EL (cell line): ENCODE data around the gene PDGFB.

Experiments used
- DNase-seq: peaks from one replicate; pipeline ENCODE4 v3.0.0-alpha.2; 2016

The PDGFB gene

DNA sequence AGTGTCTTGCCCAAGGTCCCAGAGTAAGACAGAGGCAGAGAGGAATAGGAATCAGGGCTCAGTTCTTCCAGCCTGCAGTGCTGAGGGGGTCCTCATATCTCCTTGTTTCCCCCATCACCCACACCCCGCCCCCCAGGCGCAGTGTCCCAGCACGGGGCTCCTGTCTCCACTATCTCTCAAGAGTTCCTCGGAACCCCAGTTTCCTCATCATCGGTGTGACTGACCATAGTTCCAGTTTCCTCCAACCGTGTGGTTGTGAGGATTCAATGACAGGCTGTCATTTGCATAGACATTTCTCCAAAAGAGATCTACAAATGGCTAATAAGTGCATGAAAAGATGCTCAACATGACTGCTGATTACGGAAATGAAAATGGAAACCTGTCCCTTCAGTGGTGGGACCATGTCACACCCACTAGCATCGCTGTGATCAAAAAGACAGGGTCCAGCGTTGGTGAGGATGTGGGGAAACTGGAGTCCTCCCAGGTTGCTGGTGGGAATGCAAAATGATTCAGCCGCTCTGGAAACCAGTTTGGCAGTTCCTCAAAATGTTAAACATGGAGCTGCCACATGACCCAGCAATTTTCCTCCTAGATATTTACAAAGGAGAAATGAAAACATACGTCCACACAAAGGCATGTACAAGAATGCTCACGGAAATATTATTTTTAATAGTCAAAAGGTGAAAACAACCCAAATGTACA, 31.8 kb upstream of the PDGFB start:
- DNase-seq, result no peak

DNA sequence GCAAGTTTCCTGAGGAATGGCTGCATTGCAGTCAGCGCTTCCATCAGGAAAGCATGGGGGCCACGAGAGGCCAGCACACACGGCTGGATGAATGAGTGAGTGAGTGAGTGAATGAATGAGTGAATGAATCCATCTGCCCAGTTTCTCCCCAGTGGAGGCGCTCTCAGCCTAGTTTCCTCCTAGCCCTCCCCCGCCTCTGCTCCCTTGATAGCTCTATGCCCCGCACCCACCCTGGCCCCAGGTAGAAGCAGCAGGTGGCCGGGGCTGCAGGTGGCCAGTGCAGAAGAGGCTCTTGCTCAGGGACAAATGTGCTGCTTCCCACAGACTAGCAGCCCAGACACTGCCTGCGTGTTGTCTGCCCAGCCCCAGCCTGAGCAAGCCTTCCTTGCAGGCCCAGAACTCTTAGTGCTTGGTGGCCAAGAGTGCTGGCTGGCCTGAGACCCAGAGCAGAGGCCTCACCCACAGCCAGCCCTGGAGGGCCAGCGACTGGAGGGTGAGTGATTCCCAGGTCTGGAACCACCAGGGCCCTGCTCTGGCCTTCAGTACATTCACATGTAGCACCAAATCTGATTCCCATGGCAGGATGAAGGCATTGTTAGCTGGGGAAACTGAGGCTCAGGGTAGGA, 31.1 kb upstream of the PDGFB start:
- DNase-seq, result no peak

DNA sequence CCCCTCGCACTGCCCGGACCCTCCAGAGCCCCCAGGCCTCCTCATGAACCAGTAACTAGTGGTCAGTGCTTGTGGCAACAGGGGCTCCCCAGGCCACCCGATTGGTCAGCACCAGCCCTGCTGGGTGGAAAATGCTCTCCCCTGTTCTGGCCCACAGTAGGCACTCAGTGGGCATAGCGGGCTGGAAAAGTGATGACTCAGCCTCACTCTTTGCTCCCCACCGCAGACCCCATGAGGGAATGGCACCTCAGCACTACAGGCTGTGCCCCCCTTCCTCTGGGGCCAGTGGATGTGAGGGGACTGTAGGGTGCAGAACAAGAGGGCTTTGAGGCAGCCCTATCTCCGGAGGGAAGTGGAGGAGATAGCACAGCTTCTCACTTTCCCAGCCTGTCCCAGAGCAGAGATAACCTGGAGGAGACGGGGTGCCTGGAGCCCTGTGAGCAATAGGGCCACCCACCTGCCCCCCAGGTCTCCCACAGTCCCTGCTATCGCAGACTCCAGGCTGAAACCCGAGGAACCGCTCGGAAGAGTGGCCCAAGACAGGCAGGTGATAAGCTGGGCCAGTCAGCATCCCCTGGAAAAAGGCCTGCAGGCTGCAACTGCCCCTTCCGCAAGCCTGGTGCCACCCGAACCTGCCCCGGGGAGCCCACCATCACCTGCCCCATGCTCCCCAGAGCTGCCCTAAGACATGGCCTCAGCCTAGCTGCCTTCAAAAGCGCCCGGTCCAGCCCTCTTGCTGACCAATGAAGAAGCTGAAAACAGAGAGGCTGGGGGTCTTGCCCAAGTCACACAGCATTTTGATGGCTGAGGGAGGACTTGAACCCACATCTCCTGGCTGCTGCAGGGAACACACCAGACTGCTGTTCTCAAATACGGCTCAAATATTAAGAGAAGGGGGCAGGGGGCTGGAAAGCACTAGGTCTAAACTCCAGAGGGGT, 29.4 kb upstream of the PDGFB start:
- DNase-seq, result no peak

DNA sequence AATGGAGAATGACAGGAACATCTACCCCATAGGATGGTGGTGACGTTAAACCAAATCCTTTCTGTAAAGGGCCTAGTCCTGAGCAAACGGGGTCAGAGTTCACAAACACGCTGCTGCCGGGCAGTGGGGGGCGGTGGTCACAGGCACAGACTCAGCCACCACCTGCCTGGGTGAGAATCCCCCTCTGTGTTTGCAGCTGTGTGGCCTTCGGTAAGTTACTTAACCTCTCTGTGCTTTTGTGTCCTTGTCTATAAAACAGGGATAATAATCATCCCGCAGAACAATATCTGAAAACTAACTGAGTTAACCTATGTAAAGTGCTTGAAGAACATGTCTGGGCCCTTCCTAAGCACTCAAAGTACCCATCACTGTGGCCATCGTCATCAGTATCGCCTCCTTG, 26.0 kb upstream of the PDGFB start:
- no peak for DNase-seq

DNA sequence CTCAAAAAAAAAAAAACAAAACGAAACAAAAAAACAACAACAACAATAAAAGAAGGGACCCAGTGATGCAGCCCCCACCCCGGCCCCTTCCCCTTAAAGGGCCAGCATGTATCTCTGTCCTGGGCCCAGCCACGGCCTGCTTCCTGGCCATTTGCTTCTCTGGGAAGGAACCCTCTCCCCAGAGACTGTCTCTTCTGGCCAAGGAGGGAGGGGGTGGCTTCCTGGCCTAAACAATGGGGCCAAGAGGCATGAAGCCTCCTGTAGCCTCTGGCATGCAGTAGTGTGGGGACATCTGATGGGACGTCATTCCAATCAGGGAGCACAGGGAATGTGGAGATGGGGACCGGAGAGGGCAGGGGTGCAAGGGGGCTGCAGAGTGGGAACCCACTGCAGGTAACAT, 25.5 kb upstream of the PDGFB start:
- no peak for DNase-seq

DNA sequence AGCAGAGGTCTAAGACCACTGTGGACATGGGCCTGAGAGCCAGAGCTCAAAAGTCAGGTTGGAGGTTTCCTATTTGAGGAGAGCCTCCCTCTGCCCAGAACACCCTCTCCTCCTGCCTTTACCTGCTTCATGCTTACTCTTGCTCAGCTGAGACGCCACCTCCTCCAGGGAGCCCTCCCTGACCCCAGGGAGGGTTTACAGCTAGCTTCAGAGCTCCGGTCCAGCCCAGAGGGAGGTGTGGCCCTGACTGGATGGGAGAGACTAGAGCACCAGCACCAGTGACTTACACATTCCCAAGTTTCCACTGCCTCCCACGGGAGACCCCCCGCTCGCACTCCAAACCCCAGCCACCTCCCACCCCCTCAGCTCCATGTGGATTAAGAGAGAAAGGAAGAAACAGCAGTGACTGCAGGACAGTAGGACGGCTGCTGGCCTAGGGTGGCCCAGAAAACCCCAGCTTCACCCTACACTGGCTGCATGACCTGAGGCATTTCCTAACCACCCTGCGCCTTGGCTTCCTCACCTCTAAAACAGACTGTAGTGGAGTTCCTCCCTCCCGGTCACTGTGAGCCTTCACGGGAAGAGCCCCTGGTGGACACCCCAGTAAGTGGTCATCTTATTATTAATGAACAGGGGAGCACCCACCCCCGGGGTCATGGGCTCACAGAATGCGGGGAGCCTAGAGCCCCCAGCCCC, 24.5 kb upstream of the PDGFB start:
- no peak for DNase-seq

DNA sequence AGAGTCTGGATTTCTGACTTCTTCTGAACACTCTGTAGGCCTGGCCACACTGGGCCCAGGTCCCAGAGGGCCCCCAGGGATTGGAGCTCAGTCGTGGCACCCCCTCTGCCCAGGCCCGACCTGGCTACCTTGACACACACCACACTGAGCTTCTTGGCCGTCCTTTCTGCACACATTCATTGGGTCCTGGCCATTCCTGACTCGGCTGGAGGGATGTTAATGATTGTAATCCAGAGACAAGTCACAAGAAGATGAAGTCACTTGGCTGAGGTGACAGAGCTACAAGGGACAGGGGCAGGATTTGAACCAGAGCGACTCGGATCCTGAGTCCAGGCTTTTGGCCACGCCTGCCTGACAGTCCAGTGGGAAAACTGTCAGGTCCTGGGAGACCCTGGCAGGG, 23.9 kb upstream of the PDGFB start:
- no peak for DNase-seq

DNA sequence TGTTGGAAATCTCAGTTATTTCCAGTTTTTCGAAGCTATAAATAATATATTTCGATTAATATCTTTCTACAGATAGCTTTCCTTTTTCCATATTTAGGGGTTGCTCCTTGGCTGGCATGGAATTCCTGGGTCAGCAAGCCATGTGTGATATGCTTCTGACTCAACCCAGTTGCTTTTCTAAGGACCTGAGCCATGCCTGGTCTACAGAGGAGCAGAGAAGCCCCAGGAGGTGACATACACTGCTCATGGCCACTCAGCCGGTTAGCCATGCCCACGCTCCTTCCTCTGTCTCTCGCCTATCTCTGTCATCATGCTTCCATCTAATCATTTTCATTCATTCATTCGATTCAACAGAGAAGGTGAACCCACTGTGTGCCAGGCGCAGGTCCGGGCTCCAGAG, 23.2 kb upstream of the PDGFB start:
- DNase-seq, result no peak

DNA sequence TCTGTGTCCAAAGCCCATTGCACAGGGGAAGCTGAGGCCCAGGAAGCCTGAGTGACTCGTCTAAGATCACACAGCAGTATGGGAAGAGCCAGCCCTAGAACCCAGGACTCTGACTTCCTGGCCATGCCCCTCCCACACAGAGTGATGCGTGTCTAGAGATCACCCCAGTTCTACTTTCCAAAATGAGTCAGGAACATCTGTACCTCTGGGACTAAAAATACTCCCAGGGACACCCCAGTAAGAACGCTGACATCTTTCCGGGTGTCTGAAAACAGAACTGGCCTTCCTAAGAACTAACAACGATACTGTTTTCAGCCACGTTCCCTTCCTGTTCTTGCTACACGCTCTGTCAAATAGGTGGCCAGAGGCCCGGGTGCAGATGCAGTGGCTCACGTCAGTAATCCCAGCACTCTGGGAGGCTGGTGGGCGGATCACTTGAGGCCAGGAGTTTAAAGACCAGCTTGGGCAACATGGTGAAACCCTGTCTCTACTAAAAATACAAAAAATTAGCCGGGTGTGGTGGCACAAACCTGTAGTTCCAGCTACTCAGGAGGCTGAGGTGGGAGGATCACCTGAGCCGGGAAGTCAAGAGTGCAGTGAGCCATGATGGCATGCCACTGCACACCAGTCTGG, 21.7 kb upstream of the PDGFB start:
- no peak for DNase-seq

DNA sequence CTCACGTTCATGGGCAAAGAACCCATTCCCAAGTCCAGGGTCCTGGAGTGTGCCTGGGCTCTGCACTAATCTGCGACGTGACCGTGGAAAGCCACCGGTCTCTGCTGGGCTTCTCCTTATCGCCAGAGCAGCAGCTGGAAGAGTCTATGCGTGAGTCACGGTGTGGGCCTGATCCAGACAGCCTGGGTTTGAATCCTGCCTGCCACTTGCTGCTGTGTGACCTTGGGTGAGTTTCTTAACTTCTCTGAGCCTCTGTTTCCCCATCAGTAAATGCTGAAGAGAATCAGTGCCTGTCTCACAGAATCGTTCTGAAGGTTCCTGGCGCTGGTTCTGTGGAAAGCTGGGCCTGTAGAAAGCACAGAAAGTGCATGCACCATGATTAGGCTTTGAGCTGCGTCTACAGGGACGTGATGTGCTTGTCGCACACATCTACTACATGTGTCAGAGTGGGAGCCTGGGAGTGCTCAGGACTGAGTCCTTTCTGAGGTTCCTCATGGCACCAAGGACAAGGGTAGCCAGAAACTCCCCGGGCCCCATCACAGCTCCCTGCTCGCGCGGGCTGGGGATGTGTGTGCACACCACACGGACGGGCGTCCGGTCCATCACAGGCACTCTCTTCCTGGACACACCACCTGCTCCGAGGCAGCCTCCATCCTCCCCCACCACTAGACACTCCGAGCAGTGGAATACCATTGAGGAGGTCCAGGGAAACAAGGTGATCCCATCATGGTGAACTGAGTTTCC, 20.5 kb upstream of the PDGFB start:
- no peak for DNase-seq

DNA sequence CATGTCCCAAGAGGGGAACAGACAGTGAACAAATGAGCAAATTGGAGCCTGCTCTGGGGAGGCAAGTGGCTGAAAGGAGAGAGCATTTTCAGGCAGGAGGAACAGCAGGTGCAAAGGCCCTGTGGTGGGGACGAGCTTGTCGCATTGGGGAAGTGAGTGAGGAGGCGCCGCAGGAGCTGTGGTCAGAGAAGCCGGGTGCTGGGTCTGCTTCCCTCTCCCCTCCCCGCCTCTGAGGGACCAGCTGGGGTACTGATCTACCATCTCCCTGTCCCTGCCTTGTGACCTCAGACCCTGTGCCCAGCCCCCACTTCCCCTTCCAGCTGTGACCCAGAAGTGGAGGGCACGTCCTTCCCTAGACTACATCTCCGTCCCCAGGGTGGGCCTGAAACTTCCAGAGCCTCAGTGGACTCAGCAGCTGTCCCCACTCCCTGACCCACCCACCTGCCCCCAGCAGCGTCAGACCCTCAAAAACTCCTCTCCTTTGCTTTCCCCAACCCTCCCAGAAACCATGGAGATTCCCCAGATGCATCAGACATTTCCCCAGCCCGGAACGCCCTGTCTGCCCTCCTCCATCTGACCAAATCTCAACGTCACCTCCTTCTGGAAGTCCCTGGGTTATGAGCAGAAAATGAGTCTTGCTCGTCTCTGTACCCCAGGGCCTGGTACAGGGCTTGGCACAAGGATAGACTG, 19.7 kb upstream of the PDGFB start:
- DNase-seq, result no peak

DNA sequence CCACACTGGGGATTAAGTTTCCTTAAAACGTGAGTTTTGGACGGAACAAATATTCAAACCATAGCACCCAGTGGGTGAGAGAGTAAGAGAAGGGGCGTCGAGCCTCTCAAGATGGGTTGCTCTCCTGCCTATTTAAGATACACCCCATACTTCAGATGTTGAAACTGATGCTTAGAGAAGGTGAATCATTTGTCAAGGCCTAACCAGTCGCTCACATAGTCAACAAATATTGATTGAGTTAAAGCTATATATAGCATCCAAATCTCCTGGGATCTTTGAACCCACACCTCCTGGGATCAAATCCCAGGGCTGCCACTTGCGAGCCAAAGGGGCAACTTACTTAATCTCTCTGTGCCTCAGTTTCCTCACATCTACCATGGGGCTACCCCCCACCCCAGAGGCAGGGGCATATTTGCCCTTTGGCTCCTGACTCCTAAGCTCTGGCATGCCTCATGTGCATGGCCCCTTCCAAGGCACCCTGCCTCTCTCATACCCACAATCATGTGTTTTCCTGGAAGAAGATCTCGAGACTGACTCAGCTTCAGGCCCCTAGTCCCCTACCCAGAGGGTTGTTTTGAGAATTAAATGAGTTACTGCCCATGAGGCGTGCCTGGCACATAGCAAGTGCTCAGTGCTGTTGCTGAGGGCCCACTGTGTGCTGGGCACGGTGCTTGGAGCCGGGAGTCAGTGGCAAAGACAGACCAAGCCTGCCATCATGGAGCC, 19.0 kb upstream of the PDGFB start:
- no peak for DNase-seq

DNA sequence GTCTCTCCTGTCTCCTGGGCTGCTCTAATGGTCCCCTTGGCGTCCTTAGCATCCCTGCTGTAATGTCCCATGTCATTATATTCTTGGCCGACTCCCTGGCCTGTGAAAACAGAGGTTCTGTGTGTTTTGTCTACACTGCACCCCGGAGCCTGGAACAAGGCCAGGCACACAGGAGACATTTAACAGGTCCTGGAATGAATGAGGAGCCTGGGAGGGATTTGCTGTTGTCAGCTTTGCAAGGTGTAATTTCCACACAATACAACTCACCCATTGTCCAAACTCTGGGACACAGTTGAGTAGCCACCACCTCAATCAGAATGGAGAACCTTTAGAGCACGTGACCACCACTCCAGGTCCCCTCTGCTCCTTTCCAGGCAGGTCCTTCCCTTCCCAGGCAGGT, 14.9 kb upstream of the PDGFB start:
- DNase-seq, result no peak

DNA sequence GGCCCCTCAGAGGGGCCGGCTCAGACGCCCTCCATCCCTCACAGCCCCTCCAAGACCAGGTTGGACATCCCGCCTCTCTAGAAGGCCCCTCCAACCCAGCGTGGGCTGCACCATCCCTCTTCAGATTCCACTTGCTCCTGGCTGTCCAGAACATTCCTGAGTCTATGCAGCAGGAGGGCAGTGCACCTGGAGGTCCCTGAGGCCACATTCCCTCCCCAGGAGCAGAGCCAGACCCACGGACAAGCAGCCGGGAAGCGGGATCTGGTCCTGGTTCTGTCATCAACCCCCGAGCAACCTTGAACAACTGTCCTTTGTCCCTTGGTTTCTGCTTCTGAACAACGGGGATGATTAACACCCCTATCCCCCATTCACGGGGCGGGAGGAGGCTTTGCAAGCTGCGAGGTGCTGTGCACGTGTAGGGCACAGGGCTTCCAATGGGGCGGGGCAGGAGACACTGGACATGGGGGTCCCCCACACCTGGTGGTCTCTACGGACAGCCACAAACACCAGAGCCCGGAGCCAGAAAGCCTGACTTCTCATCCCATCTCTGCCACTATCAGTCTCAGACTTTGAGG, 13.2 kb upstream of the PDGFB start:
- DNase-seq, result no peak

DNA sequence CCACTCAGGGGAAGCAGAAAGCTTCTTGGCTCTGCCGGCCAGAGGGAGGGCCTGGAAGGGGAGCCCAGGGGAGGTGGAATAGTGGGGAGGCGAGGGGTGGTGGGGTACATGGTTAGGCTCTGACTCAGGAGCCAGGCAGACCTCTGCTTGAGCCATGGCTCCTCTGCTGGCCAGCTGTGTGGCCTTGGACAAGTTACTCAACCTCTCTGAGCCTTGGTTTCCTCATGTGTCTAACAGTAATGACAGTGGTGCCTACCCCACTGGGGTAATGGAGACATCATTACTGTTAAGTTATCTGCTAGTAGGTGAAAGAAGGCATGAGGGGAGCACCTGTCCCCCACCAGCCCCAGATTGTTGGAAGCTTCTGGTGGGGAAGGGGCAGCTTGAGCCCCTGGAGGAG, 12.2 kb upstream of the PDGFB start:
- no peak for DNase-seq

DNA sequence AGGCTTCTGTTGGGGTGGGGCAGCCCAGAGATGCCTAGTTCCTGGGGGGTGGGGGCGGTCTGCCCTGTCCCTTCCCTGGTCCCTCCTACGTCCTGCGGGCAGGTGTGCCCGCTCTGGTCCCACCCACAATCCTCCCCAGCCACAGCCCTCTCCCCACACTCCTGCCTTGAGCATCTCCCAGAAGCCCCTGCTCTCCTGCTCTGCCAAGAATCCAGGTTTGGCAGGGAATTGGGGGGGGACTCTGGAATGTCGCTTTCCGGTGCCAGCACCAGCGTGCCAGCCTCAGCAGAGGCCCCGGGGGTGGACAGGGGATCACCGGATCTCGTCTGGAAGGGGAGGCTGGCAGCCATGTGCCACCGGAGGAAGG, 11.4 kb upstream of the PDGFB start:
- DNase-seq, result no peak

DNA sequence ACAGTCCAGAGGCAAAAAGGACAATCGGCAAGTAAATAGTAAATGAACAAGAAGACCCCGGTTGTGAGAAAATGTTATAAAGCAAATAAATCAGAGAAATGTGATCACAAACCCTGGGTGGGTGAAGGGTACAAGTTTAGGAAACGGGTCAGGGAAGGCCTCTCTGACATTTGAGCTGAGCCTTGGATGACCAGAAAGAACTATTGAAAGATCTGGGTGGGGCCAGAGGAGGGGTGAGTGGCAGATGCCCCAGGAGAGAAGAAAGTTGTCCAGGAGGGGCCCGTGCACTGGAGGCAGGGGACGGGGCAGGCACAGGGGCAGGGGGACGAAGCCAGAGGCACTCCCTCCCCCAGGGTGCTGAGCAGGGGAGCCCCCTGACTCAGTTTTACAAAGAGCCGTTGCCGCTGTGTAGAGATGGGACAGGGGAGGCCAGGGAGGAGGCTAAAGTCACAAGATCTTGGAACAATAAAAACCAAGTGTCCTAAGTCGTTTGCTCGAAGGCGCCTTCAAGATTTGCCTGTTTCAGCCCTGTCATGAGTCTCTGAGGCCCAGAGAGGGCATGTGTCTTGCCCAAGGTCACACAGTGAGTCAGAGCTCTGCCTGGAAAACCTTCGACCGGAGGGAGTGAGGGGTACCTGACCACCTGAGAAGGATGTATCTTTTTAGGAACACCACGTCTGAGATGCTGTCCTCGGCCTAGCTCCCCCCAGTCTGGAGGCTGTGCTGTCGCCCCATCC, 10.8 kb upstream of the PDGFB start:
- DNase-seq, result no peak

DNA sequence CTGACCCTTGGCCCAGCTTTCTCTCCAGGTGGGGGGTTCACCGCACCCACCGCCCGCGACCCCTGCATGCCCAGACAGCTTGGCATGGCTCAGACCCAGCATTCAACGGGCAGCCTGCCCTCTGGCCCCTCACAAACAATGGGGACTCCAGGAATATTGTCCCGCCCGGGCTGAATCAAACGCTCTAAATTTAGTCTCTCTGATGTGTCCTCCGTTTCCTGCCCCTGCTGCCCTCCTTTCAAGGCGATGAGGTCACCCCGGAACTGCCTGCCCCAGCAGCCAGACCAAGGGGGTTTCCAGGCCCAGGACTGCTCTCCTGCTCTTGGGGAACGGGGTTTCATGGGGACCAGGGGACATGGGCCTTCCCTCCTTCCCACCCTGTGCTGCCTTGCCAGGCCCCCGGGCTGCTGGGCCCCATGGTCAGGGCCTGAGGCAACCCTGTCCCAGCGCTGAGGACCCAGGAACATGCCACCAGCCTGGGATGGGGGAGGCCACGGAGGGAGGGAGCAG, 10.1 kb upstream of the PDGFB start:
- DNase-seq, result peak; percentile 86

DNA sequence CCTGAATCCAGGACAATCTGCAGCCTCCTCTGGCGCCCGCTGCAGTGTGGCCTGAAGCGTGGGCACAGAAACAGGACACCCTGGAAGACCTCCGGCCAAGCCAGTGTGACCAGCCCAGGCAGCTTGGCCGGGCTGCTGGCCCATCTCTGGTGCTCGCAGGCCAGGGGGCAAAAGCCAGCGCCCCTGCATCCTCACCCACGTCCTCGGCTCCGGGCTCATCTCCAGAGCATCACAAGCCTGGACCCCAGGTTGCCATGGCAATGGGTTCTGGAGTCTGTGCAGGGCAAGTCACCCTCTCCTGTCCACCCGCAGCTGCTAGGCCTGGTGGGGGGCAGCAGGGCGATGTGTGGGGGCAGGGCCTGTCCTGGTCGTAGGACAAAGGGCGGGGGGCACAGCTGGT, 9.3 kb upstream of the PDGFB start:
- DNase-seq, result no peak
